Trophoblast cell (in vitro differentiated cells and primary cell): ENCODE results near the gene ZNF37A.
"Not testable (repeated sequence)": the region's sequence is repeated elsewhere in the genome, so short reads cannot be mapped to it uniquely, and the experiment has no call there.

Source experiments
- DNase-seq, 2 donors: peaks; one replicate each; pipeline ENCODE4 v3.0.0-alpha.2; 2016
- H2AFZ ChIP-seq: 2 replicates; pipeline ENCODE4 v1.6.1; 2013; ENCODE audit warnings: low read length, moderate library complexity, mild to moderate bottlenecking; ENCODE audit not compliant: insufficient read depth, poor library complexity
- H2AK5ac ChIP-seq: 2 replicates; pipeline ENCODE4 v1.6.1; 2013; ENCODE audit warnings: mild to moderate bottlenecking, low read length
- H2BK120ac ChIP-seq: 2 replicates; pipeline ENCODE4 v1.6.1; 2013; ENCODE audit warnings: low read length, mild to moderate bottlenecking, moderate library complexity; ENCODE audit not compliant: insufficient read depth, poor library complexity
- H2BK12ac ChIP-seq: 2 replicates; pipeline ENCODE4 v1.6.1; 2013; ENCODE audit warnings: mild to moderate bottlenecking, low read length, moderate library complexity
- H2BK5ac ChIP-seq: 2 replicates; pipeline ENCODE4 v1.6.1; 2013; ENCODE audit warnings: low read length, low read depth, moderate library complexity, mild to moderate bottlenecking; ENCODE audit not compliant: poor library complexity
- H3K14ac ChIP-seq: 2 replicates; pipeline ENCODE4 v1.6.1; 2013; ENCODE audit warnings: mild to moderate bottlenecking, low read length
- H3K18ac ChIP-seq: 2 replicates; pipeline ENCODE4 v1.6.1; 2013; ENCODE audit warnings: mild to moderate bottlenecking, low read length
- H3K23ac ChIP-seq: 2 replicates; pipeline ENCODE4 v1.6.1; 2013; ENCODE audit warnings: low read length
- H3K27ac ChIP-seq: 2 replicates; pipeline ENCODE4 v1.5.1; 2013; ENCODE audit warnings: low read depth, mild to moderate bottlenecking, inconsistent platforms, low read length, moderate library complexity
- H3K27me3 ChIP-seq: 2 replicates; pipeline ENCODE4 v1.6.1; 2013; ENCODE audit warnings: inconsistent platforms, mild to moderate bottlenecking, low read length, moderate library complexity; ENCODE audit not compliant: insufficient read depth
- H3K36me3 ChIP-seq, 2 experiments: 1 replicate in 1 of 2; 2 replicates in 1 of 2; pipeline ENCODE4 v1.6.1; 2013; ENCODE audit warnings: low read length in 2 of 2, mild to moderate bottlenecking in 2 of 2, moderate library complexity in 1 of 2; ENCODE audit not compliant: insufficient read depth in 2 of 2, control insufficient read depth in 1 of 2
- H3K4ac ChIP-seq: 2 replicates; pipeline ENCODE4 v1.6.1; 2013; ENCODE audit warnings: low read depth, mild to moderate bottlenecking, low read length, moderate library complexity
- H3K4me1 ChIP-seq, 2 experiments: 1 replicate in 1 of 2; 2 replicates in 1 of 2; pipeline ENCODE4 v1.6.1; 2013; ENCODE audit warnings: low read length in 2 of 2, mild to moderate bottlenecking in 2 of 2, moderate library complexity in 1 of 2; ENCODE audit not compliant: insufficient read depth in 2 of 2, control insufficient read depth in 1 of 2
- H3K4me2 ChIP-seq: 2 replicates; pipeline ENCODE4 v1.6.1; 2013; ENCODE audit warnings: inconsistent platforms, mild to moderate bottlenecking, low read length, moderate library complexity
- H3K4me3 ChIP-seq: 2 replicates; pipeline ENCODE4 v1.5.1; 2013; ENCODE audit warnings: mild to moderate bottlenecking, low read depth, low read length, inconsistent platforms
- H3K79me1 ChIP-seq: one replicate; pipeline ENCODE4 v1.6.1; 2013; ENCODE audit warnings: low read length
- H3K79me2 ChIP-seq: 2 replicates; pipeline ENCODE4 v1.6.1; 2013; ENCODE audit warnings: low read length, mild to moderate bottlenecking; ENCODE audit not compliant: control insufficient read depth, insufficient read depth, poor library complexity
- H3K9ac ChIP-seq: 2 replicates; pipeline ENCODE4 v1.6.1; 2013; ENCODE audit warnings: mild to moderate bottlenecking, low read length
- H3K9me3 ChIP-seq: 2 replicates; pipeline ENCODE4 v1.6.1; 2013; ENCODE audit warnings: low read depth, mild to moderate bottlenecking, control low read depth, inconsistent platforms, low read length; ENCODE audit not compliant: insufficient read depth
- H4K12ac ChIP-seq: 2 replicates; pipeline ENCODE4 v1.6.1; 2013; ENCODE audit warnings: low read depth, mild to moderate bottlenecking, low read length, moderate library complexity
- H4K8ac ChIP-seq: 2 replicates; pipeline ENCODE4 v1.6.1; 2013; ENCODE audit warnings: low read depth, mild to moderate bottlenecking, low read length, moderate library complexity
- H4K91ac ChIP-seq: one replicate; pipeline ENCODE4 v1.6.1; 2013; ENCODE audit warnings: low read depth, mild to moderate bottlenecking, low read length, moderate library complexity
- WGBS: extraction: QIAGEN DNeasy Blood & Tissue Kit; methylation state at CpG from one replicate; pipeline ENCODE4 v1.1.7; 2013; ENCODE audit warnings: missing lambda C conversion rate; ENCODE audit not compliant: insufficient read length, insufficient coverage; ENCODE audit errors: extremely low coverage; 5-methylcytosine and 5-hydroxymethylcytosine counted together

ZNF37A gene

GRCh38 chr10:38072552-38072951, 21.6 kb upstream of the ZNF37A start:
- H2BK120ac ChIP-seq: no peak overlapping the region
- no peak overlapping the region for H3K9ac ChIP-seq
- no peaks in the 10 kb centered on the region for H3K79me1 ChIP-seq
- H4K8ac ChIP-seq: no peak overlapping the region
- H3K4me3 ChIP-seq: no peak overlapping the region
- no peak for DNase-seq
- H3K27ac ChIP-seq: no peak overlapping the region
- H3K27me3 ChIP-seq: no peaks in the 10 kb centered on the region
- no peak overlapping the region for H3K4ac ChIP-seq
- no peak overlapping the region for H4K12ac ChIP-seq
- H3K4me1 ChIP-seq: no peaks in the 10 kb centered on the region
- no peak overlapping the region for H2BK5ac ChIP-seq
- H2AFZ ChIP-seq: no peak overlapping the region
- no peak overlapping the region for H2AK5ac ChIP-seq
- H3K36me3 ChIP-seq: no peaks in the 10 kb centered on the region
- peaks cover 18% of the 10 kb centered on the region for H3K9me3 ChIP-seq
- no peak overlapping the region for H3K4me2 ChIP-seq
- H3K23ac ChIP-seq: no peak overlapping the region
- H3K14ac ChIP-seq: no peak overlapping the region
- no peak overlapping the region for H4K91ac ChIP-seq
- no peak overlapping the region for H2BK12ac ChIP-seq
- no peaks in the 10 kb centered on the region for H3K79me2 ChIP-seq
- no peak overlapping the region for H3K18ac ChIP-seq

DNA sequence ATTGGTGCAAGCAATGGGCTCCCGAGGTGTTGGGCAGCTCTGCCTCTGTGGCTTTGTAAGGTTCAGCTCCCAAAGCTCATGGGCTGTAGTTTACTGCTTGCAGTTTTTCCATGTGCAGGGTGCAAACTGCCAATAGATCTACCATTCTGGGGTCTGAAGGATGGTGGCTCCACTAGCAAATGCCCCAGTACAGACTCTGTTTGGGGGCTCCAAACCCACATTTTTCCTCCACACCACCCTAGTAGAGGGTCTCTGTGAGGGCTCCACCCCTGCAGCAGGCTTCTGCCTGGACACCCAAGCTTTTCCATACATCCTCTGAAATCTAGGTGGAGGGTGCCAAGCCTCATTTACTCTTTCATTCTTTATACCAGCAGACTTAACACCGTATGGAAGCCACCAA, 17.4 kb upstream of the ZNF37A start:
- Histone ChIP-seq H3K4me1 (no peaks in the 10 kb centered on the region), H2AFZ (no peak overlapping the region), H3K36me3 (no peaks in the 10 kb centered on the region), H2BK5ac (no peak overlapping the region), H4K91ac (no peak overlapping the region), H3K9ac (no peak overlapping the region), H4K12ac (no peak overlapping the region), H3K4me3 (no peak overlapping the region), H2BK120ac (no peak overlapping the region), H3K14ac (no peak overlapping the region), H3K23ac (no peak overlapping the region), H3K79me1 (no peaks in the 10 kb centered on the region), H3K27me3 (no peaks in the 10 kb centered on the region), H3K9me3 (peaks cover 12% of the 10 kb centered on the region), H4K8ac (no peak overlapping the region), H2AK5ac (no peak overlapping the region), H3K4me2 (no peak overlapping the region), H3K79me2 (no peaks in the 10 kb centered on the region), H3K18ac (no peak overlapping the region), H3K4ac (no peak overlapping the region), H2BK12ac (no peak overlapping the region), H3K27ac (no peak overlapping the region)
- DNase-seq: no peak
- WGBS: no CpG with 5 or more reads among the region's 2 CpGs

DNA sequence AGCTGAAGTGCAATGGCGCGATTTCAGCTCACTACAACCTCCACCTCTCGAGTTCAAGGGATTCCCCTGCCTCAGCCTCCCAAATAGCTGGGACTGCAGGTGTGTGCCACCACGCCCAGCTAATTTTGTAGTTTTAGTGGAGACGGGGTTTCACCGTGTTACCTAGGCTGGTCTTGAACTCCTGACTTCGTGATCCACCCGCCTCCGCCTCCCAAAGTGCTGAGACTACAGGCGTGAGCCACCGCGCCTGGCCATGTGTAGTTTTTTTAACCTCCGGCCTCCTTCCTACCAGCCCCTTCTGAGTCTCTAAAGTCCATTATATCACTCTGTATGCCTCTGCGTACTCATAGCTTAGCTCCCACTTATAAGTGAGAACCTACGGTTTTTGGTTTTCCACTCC, 819 bp upstream of the ZNF37A start:
- not testable (repeated sequence) for H2AFZ ChIP-seq, H3K4me1 ChIP-seq, H3K14ac ChIP-seq, DNase-seq, H2BK120ac ChIP-seq, H3K79me2 ChIP-seq, H3K79me1 ChIP-seq, H3K27me3 ChIP-seq, H2AK5ac ChIP-seq, H3K4me3 ChIP-seq, H4K12ac ChIP-seq, H3K27ac ChIP-seq, H2BK12ac ChIP-seq, H4K8ac ChIP-seq, H3K23ac ChIP-seq, H3K18ac ChIP-seq, H3K4me2 ChIP-seq, H4K91ac ChIP-seq, H2BK5ac ChIP-seq, H3K36me3 ChIP-seq, H3K9ac ChIP-seq, H3K4ac ChIP-seq
- WGBS: no CpG with 5 or more reads among the region's 15 CpGs
- peaks cover 13% of the 10 kb centered on the region for H3K9me3 ChIP-seq

- Histone ChIP-seq H3K23ac (no peak overlapping the region), H3K4me1 (peaks cover 0 to 4% of the 10 kb centered on the region in 2 experiments), H2AK5ac (no peak overlapping the region), H3K27me3 (no peaks in the 10 kb centered on the region), H4K91ac (no peak overlapping the region), H3K9me3 (peaks cover 11% of the 10 kb centered on the region), H3K4ac (no peak overlapping the region), H3K4me2 (peak overlapping the region; percentile 78), H2BK120ac (no peak overlapping the region), H3K27ac (no peak overlapping the region), H3K79me2 (peaks cover 2% of the 10 kb centered on the region), H3K18ac (no peak overlapping the region), H2BK12ac (no peak overlapping the region), H3K9ac (peak overlapping the region; percentile 4), H4K12ac (peak overlapping the region; percentile 54), H3K79me1 (no peaks in the 10 kb centered on the region), H2BK5ac (no peak overlapping the region), H3K36me3 (peaks cover 0 to 1% of the 10 kb centered on the region in 2 experiments), H4K8ac (peak overlapping the region; percentile 73), H3K14ac (no peak overlapping the region), H2AFZ (no peak overlapping the region), H3K4me3 (no peak overlapping the region)
- DNase-seq: peak in 1 of 2 donors; percentile 8
- no CpG with 5 or more reads among the region's 16 CpGs for WGBS
Measured at GRCh38 chr10:38093816-38094157, 350 bp upstream of the ZNF37A start.
